GM18907 (cell line): ENCODE results near the gene PDE3A.

Experiments used
- ATAC-seq: cut with Tn5 transposase; IDR thresholded peaks from one replicate; pipeline ENCODE4 v1.9.1; 2021; ENCODE audit warnings: mild to moderate bottlenecking, moderate library complexity; ENCODE audit not compliant: unreplicated experiment

The PDE3A gene

GRCh38 chr12:20490213-20490612 lies 121.9 kb downstream of the PDE3A start:
- ATAC-seq, result no peak

- no peak for ATAC-seq
Observed at GRCh38 chr12:20491290-20491689, 123.0 kb downstream of the PDE3A start.

GRCh38 chr12:20492251-20492760 lies 124.0 kb downstream of the PDE3A start:
- no peak for ATAC-seq

GRCh38 chr12:20493934-20494333 lies 125.6 kb downstream of the PDE3A start:
- ATAC-seq, result no peak

- no peak for ATAC-seq
Observed at GRCh38 chr12:20494851-20495250, 126.5 kb downstream of the PDE3A start.

GRCh38 chr12:20495997-20496396 lies 127.7 kb downstream of the PDE3A start:
- no peak for ATAC-seq

- ATAC-seq, result no peak
Observed at GRCh38 chr12:20497707-20498106, 129.4 kb downstream of the PDE3A start.

- ATAC-seq, result no peak
Observed at GRCh38 chr12:20501958-20502357, 133.6 kb downstream of the PDE3A start.

GRCh38 chr12:20503858-20504257 lies 135.5 kb downstream of the PDE3A start:
- ATAC-seq, result no peak

- ATAC-seq, result no peak
Observed at GRCh38 chr12:20505056-20505455, 136.7 kb downstream of the PDE3A start.

- no peak for ATAC-seq
Observed at GRCh38 chr12:20507056-20507455, 138.7 kb downstream of the PDE3A start.

GRCh38 chr12:20507711-20508110 lies 139.4 kb downstream of the PDE3A start:
- no peak for ATAC-seq

GRCh38 chr12:20508359-20508758 lies 140.0 kb downstream of the PDE3A start:
- ATAC-seq, result no peak

GRCh38 chr12:20508962-20509361 lies 140.6 kb downstream of the PDE3A start:
- ATAC-seq, result no peak

- ATAC-seq, result no peak
Observed at GRCh38 chr12:20510811-20511210, 142.5 kb downstream of the PDE3A start.

GRCh38 chr12:20513189-20513588 lies 144.9 kb downstream of the PDE3A start:
- ATAC-seq, result no peak

GRCh38 chr12:20514598-20514997 lies 146.3 kb downstream of the PDE3A start:
- ATAC-seq, result no peak

- no peak for ATAC-seq
Observed at GRCh38 chr12:20520532-20520931, 152.2 kb downstream of the PDE3A start.

- ATAC-seq, result no peak
Observed at GRCh38 chr12:20523658-20524057, 155.3 kb downstream of the PDE3A start.

- no peak for ATAC-seq
Observed at GRCh38 chr12:20524113-20524512, 155.8 kb downstream of the PDE3A start.

- ATAC-seq, result no peak
Observed at GRCh38 chr12:20525064-20525610, 156.8 kb downstream of the PDE3A start.

- no peak for ATAC-seq
Observed at GRCh38 chr12:20527417-20528163, 159.3 kb downstream of the PDE3A start.

- ATAC-seq, result no peak
Observed at GRCh38 chr12:20528208-20528607, 159.9 kb downstream of the PDE3A start.
